Measurements from ENCODE around the gene ADGRG6.
"Not testable (repeated sequence)": the region's sequence is repeated elsewhere in the genome, so short reads cannot be mapped to it uniquely, and the experiment has no call there.

ADGRG6 gene

DNA sequence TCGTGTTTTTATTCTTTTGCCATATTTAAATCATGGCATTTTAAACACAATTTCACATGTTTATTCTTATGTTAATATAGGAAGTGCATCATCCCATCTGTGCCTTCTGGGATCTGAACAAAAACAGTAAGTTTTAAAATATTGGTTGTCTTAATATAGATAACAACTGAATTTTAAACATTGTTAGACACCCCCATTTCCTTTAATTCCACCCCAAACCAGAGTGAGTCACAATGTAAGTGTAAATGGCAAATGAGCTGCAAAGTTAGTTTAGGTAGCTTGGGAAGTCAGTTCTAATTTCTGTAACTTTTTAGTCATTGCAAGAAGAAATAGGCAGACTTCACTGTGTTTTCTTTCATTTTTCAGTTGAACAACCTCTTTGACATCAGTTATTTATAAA is 108.0 kb downstream of the ADGRG6 start:
- no peak for DNase-seq (ENCODE audit: low read depth in 2 of 2)

DNA sequence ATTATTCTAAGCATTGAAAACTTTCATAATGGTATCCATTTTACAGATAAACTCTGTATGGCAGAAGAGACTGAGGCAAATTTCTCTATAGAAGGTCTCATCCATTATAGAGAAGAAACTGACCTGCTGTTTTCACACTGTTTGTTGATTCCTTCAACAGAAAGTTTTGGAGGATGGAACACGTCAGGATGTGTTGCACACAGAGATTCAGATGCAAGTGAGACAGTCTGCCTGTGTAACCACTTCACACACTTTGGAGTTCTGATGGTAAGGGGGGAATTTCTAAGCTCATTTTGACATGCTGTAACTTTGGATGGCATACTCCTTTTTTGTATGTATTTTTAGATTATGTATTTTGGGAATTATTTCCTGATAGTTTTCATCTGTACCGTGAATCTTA is 109.3 kb downstream of the ADGRG6 start:
- DNase-seq (ENCODE audit: low read depth in 2 of 2) = no peak

DNA sequence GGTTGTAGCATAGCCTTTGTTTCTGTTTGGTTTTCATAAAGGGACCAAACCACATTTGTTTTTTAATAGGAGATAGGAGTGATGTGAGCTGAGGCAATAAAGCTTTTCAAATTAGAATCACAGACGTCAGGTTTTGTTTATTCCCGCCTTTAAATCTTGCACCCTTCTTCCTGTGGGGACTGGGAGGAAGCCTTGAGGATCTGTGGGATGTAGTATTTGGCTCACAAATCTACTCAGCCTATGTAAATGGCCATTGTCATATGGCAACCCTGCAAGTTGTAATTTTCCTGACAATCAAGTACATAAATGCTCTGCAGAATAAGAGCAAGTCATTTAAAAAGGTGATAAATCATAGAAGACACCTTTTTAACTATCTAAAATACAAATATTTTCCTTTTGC is 110.4 kb downstream of the ADGRG6 start:
- DNase-seq (ENCODE audit: low read depth in 2 of 2) = no peak

DNA sequence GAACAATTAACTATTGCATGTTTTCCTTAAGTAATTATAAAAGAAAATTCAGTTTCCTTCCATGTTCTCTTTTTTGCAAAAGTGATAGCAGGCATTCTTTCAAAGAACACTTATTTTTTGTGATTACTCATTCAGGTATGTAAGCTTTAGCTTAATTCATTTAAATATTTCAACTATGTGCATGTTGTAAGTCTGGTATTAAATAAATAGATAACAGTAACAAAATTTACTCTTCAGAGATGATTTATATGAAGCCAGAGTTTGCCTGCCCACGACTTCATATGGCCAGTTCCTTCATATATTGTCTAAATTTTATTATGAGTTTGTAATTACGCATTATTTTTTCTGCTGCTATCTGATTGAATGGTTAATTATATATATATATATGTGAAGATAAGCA is 110.9 kb downstream of the ADGRG6 start:
- DNase-seq (ENCODE audit: low read depth in 2 of 2) = no peak

DNA sequence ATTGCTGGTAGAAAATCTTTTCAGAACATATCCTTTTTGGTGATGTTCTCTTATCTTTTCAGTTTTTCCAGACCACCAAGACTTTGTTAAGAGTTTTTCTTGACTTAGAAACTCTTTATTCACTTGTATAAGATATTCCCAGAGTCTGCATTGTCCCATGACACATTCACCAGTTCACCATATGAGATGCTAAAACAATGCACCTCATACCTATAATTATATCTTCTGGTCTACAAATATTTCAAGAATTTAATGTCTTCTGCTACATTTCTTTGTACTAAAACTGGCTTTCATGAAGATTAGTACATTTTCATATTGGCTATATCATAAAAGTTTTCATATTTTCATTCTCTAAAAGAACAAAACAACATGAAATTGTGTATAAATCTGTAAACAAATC is 111.3 kb downstream of the ADGRG6 start:
- no peak for DNase-seq (ENCODE audit: low read depth in 2 of 2)

DNA sequence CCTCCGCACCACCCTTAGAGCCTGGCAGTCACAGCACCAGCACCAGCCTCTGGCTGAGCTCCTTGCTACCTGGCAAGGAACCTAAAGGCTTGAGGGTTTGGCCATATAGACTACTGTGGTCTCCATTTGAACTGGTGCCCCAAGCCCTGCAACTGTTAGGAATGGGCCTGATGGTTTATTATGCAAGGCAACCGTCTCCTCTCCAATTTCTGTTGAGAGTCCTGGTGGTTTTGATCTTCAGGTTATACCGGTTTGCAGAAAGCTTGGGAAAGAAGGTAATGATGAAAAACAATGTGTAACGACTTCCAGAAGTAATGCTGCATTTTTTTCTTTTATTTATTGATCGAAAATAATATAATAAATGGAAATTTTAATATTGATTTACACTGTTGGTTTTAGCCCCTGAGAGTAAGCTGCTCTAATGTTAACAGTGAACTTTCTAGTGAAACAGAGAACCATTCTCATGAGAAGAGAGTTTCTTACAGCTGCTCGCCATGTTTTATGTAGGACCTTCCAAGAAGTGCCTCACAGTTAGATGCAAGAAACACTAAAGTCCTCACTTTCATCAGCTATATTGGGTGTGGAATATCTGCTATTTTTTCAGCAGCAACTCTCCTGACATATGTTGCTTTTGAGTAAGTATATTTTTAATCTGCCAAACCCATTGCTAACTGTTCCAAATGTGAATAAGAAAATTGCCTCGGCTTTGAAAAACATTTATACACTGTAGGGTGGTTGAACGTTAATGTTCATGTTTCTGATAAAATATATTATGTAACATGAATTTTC is 112.8 kb downstream of the ADGRG6 start:
- DNase-seq (ENCODE audit: low read depth in 2 of 2) = no peak

DNA sequence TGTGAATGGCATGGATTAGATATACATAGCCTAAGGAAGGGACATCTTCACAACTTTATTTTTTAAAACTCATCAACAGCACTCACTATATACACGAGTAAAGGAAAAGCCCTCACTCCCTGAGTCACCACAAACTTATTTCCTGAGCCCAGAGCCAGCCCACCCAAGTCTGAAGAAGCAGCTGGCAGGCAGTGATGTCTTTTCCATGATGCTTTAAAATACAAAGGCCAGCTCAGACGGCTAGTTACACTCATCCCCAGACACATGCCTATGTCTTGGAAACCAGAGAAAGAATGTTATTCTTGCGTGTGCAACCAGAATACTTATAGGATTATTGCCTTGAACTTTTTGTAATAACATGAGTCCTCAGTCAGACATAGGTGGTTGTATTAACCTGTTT is 114.4 kb downstream of the ADGRG6 start:
- no peak for DNase-seq (ENCODE audit: low read depth in 2 of 2)

DNA sequence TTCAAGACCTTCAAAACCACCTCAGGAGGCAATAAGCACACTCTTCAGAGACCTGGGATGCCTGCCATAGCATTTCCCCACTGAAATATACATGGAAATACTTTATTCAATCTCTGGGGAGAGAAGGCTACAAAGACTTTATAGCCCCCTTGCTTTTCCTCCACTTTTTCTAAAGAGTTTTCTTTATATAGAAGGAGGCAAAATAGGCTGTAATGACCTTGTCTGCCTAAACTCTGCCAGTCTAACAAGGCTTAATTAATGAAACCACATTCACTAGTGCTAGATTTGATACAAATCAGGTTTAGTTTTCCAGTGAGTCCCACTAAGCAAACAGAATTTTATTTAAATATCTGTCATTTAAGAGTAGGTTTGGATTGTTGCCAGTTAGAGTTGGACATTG is 114.9 kb downstream of the ADGRG6 start:
- DNase-seq (ENCODE audit: low read depth in 2 of 2) = no peak

DNA sequence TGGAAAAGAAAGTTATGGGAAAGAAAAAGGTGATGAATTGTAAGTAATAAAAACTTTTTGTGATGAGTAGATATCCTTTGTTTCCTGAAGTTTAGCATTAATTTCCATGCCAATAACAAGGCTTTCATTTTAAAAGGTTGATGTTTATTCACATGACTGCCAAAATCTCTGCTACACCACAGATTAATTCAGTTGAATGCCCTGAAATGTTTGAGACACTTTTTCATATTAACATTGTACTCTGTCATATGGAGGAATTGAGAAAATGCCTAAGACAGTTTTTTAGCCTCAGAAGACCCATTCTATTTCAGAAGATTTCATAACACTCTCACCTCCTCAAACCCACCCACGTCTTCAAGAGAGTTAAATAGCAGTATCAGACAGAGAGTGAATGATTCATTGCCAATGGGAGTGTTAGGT is 115.5 kb downstream of the ADGRG6 start:
- DNase-seq (ENCODE audit: low read depth in 2 of 2) = no peak

DNA sequence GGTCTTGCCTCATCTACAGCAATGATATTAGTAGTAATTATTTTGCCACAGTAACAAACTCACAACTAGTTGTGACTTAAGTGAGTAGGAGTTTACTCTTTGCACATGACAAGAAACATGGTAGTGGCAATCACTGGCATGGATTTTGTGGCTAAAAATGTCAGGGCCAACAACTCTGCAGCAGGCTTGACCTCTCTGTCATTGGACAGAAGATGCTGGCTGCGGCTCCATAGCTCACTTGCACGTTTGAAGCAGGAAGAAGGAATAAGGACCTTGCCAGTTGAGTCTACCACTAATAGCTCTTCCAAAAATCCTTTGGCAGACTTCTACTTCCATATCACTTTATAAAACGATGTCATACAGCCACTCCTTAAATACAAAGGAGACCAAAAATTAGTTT is 117.3 kb downstream of the ADGRG6 start:
- no peak for DNase-seq (ENCODE audit: low read depth in 2 of 2)

DNA sequence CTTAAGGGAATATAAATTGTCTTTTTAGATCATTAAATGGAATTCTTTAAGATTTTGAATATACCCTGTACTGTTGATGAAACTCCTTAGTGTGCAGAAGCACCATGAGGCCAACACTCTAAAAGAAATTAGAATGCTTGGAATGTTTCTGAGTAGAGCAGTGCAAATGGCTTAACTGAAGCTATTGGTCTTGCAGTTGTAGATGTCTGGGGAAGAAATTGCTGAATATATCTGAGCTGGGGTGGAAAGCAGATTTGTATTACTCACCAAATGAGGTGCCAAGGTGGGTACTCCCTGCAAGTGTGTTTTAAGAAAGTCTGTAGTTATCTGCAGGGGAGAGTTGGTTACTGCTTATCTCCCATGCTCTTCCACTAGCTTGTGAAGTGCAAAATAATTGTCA is 119.0 kb downstream of the ADGRG6 start:
- DNase-seq (ENCODE audit: low read depth in 2 of 2) = no peak

DNA sequence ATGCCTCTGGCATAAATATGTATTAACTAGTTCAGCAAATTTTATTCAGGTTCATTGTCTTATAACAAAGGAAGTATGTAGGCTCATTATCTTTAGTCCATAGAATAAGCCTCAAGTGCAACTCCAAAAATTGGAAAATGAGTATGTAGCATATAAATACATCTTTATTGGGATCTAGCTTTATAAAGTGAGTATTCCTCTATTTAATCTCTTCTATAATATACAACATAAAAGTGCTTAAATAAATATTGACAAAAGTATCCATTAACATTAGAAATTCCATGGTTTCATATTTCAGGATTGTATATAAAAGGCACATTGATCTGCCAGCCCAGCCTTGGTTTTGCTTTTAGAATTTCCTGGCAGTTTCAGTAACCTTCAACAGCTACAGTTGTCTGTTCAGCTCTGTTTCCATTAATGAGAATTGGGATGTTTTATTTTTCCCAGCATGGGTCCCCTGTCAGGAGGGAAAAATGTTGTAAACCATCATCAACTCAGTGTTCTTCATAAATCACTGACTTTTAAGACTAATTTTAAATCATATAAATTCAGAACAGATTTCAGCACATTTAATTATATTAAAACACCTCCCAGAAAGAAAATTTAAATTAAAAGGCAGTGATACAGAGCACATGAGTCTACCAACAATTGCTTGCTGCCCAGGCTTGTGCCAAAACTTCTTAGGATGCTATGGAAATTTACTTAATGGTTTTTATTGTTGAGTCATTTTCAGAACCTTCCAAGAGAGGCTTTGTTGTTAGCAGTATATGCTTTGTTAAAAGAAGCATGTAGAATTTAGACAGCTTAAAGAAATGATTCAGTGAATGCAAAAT is 119.7 kb downstream of the ADGRG6 start:
- DNase-seq (ENCODE audit: low read depth in 2 of 2) = no peak

DNA sequence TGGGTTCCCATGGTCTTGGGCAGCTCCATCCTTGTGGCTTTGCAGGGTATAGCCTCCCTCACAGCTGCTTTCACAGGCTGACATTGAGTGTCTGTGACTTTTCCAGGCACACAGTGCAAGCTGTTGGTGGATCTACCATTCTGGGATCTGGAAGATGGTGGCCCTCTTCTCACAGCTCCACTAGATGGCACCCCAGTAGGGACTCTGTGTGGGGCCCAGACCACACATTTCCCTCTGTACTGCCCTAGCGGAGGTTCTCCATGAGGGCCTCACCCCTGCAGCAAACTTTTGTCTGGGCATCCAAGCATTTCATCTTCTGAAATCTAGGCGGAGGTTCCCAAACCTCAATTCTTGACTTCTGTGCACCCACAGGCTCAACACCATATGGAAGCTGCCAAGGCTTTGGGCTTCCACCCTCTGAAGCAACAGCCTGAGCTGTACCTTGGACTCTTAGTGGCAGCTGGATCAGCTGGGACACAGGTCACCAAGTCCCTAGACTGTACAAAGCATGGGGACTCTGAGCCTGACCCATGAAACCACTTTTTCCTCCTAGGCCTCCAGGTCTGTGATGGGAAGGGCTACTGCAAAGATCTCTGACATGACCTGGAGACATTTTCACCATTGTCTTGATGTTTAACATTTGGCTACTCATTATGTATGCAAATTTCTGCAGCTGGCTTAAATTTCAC is 124.8 kb downstream of the ADGRG6 start:
- not testable (repeated sequence) for DNase-seq (ENCODE audit: low read depth in 2 of 2)

DNA sequence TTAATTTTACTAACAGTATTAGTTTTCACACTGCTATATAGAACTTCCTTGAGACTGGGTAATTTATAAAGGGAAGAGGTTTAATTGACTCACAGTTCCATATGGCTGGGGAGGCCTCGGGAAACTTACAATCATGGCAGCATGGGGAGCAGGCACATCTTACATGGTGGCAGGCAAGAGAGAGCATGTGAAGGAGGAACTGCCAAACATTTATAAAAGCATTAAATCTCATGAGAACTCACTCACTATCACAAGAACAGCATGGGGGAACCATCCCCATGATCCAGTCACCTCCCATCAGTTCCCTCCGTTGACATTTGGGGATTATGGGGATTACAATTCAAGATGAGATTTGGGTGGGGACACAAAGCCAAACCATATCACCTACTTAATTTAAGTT is 126.7 kb downstream of the ADGRG6 start:
- not testable (repeated sequence) for DNase-seq (ENCODE audit: low read depth in 2 of 2)

DNA sequence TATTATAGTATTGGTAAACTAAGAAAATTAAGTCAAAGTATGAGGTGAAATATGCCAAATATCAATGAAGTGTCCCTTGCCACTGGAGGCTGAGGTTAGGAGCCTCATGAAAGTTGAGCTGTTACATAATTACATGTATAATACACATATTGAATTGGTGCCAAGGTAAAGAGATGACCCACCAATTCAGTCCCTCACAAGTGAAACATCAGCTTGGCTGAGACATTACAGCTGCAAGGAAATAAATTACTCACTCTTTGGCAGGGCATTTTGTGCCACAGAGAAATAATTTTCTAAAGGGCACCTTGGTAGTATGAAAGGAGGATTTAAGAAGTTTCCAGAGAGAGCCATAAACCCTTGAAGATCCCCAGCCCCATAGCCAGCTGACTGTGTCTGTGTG is 127.4 kb downstream of the ADGRG6 start:
- DNase-seq (ENCODE audit: low read depth in 2 of 2) = no peak

DNA sequence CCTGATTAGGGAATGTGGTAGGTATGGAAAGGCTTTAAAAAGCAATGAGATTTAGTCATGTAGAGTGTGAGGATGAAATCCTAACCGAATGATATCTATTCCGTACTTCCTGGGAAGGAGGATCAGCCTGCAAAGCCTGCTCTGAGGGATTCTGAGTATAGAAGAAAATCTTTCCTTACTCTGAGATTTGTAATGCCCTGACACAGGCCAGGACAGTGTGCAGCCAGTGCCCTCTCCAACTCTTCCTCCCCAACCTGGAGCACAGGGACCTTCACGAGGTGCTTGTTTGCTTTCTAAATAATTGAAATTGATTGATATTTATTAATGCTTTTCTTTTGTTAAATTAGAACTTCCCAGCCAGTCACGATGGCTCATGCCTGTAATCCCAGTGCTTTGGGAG is 131.6 kb downstream of the ADGRG6 start:
- DNase-seq (ENCODE audit: low read depth in 2 of 2) = no peak

DNA sequence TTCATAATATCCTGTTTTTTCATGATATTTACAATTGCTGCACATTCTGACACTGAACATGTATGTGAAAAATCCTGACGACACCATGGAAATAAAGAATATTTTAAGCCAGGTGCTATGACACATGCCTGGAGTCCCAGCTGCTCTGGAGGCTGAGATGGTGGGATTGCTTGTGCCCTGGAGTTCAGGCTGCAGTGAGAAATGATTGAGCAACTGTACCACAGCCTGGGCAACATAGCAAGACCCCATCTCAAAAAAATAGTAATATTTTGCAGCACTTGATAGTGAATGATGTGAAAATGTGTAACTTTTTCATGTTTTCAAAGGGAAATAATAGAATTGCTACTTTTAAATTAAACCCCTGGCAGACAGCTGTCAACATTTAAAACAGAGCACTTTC is 137.1 kb downstream of the ADGRG6 start:
- no peak for DNase-seq (ENCODE audit: low read depth in 2 of 2)

DNA sequence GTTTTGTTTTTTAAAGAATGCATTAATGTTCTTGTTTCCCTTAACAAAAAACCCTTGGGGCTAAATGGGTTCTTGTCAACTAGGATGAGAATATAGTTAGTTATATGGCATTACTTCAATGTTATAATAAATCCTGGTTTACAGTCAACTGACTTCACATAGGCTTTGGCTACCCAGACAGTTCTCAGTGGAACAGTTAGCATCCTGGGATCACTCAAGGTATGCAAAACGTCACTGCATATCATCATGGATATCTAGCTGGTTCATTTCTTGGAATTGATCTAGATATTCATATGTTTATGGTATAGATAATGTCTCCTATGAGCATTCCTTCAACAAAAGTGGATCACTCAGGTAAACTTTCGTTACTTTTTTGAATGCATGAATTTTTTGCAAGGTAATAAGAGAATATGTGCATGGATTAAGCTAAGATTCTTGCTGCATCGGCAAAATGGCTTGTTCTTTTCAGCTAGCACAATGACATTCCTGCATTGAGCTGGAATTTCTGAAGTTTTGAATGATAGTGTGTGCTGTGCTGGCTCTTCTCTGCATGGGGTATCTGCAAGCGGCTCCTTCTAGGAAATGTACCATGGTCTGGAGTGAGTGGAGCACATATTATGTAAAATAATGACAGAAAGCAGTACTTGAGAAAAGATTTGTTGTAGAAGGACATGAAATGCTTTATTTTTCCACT is 138.9 kb downstream of the ADGRG6 start:
- no peak for DNase-seq (ENCODE audit: low read depth in 2 of 2)

DNA sequence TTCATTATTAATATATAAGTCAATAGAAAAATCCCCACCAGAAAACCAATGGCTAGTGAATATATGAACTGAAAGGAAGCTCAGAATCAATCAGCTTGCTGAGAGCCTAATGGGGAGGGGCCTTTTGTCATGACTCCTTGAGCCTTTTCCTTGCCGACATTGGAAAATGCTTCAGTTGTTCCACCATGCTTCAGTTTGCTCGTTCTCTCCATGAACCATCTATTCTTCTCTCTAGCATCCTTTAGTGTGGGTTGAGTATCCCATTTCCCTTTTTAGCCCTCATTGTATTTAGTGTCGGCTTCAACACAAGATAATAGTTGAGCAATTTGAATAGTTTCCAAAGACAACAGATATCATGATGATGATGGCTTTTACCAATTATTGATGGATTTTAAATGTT is 139.9 kb downstream of the ADGRG6 start:
- no peak for DNase-seq (ENCODE audit: low read depth in 2 of 2)

DNA sequence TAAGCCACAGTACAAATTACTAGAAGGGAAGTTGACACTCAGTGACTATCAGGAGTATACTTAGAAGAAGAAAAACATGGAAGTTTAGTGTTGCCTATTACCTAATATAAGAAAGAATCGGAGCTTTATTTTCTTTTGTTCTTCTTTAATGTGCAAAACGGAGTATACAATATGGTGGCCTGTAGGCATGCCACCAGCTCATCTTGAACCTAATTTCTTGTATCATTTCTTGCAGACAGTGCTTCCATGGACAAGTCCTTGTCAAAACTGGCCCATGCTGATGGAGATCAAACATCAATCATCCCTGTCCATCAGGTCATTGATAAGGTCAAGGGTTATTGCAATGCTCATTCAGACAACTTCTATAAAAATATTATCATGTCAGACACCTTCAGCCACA is 141.3 kb downstream of the ADGRG6 start:
- DNase-seq (ENCODE audit: low read depth in 2 of 2) = no peak

DNA sequence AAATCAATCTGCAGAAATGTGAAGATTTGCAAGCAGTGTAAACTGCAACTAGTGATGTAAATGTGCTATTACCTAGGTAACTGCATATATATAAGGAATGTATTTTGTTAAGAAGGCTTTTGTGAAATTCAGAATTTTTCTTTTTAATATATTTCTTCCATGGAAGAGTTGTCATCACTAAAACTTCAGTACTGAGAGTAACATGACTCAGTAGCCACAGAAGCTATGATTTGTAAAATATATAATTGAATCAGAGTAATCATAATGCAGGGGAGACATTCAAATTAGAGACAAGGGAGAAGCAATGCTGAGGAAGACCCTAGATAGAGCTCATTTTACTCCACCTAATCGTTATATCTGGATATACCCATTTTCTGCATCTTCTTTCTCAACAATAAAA is 141.7 kb downstream of the ADGRG6 start:
- DNase-seq (ENCODE audit: low read depth in 2 of 2) = no peak

DNA sequence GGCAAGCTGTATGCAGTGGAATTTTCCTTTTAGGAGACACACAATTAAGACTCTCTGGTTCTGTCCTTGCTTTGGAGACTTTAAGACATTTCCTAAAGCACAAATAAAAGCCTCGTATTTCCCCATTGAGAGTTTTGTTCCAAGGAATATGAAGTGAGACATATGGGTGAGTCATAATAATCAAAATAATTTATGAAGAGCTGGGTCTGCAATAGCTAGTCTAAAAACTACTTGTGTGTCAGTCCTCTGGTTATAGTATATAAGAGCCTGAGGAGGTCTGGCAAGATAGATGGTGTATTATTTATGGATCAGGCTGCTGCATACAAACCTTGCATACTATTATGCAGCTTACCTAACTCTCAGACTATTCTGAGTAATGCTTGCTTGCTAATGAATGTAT is 142.6 kb downstream of the ADGRG6 start:
- DNase-seq (ENCODE audit: low read depth in 2 of 2) = no peak
